Testis (tissue), 2 donors: ENCODE measurements around the gene RBM17.

Experiments
- POLR2A ChIP-seq: fragments of 450-650 bp; IDR thresholded peaks from one replicate; pipeline ENCODE4 v1.6.1; 2017; ENCODE audit warnings: antibody characterized with exemption, mild to moderate bottlenecking, moderate library complexity
- TF ChIP-seq, protein P1 (sequence below), 3 experiments: fragments of 450-650 bp in 2 of 3; fragments of 200-600 bp in 1 of 3; sonication (generic) in 1 of 3; IDR thresholded peaks; one replicate each; pipeline ENCODE4 v1.5.1; 2016 to 2019; ENCODE audit warnings: antibody characterized with exemption in 3 of 3, mild to moderate bottlenecking in 2 of 3, moderate library complexity in 1 of 3

DNA sequence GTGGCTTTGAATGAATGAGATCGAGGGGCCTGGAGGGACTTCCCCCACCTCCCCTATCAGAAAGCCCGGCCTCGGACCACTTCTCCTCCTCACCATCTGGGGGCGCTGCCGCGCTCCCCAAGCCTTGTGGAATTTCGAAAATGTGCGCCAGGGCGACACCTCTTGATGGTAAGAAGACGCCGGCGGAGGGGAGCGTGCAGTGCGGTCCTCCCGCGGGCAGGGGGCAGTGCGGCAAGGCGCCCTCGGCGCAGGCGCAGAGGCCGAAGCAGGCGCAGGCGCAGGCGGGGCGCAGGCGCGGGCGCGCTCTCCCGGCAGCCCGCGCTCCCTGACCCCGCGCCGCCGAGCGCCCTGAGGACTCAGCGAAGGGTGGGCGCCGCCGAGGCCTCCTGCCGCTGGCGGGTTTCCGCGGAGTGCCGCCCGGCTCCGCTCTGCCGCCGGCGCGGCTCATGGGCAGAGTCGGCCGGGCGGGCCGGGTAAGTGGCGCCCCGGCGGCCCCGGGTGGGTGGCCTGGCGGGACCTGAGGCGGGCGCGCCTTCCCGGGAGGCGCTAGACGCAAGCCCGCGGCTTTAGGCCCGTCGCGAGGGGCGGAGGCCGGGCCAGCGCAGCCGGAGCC lies at the start of gene RBM17:
- TF ChIP-seq, protein P1, sequence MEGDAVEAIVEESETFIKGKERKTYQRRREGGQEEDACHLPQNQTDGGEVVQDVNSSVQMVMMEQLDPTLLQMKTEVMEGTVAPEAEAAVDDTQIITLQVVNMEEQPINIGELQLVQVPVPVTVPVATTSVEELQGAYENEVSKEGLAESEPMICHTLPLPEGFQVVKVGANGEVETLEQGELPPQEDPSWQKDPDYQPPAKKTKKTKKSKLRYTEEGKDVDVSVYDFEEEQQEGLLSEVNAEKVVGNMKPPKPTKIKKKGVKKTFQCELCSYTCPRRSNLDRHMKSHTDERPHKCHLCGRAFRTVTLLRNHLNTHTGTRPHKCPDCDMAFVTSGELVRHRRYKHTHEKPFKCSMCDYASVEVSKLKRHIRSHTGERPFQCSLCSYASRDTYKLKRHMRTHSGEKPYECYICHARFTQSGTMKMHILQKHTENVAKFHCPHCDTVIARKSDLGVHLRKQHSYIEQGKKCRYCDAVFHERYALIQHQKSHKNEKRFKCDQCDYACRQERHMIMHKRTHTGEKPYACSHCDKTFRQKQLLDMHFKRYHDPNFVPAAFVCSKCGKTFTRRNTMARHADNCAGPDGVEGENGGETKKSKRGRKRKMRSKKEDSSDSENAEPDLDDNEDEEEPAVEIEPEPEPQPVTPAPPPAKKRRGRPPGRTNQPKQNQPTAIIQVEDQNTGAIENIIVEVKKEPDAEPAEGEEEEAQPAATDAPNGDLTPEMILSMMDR (IDR thresholded peaks at IDR 0.05) = peak; percentile 99 to 100 (median 100)
- no peak for TF ChIP-seq POLR2A
